GM12878 (cell line): ENCODE measurements around the gene CD93. TPM values are rescaled to one million over a fixed set of nuclear protein-coding genes. Genes with fewer than 3 reads are reported as not detected.

Experiments used
- ATAC-seq: fragments of 200-7000 bp; cut with Tn5 transposase; 3 replicates; pipeline ENCODE4 v1.9.1; 2020; ENCODE audit warnings: mild to moderate bottlenecking, moderate library complexity
- BruUV-seq: library from RNA; stranded (reverse); fragments of 400-500 nt; replicated peaks from 2 replicates; lab custom pipeline; 2021; lab: Mats Ljungman, UMichigan
- CTCF ChIA-PET: fragments of 300-600 bp; sonication (Branson Sonifier 250); formaldehyde crosslinking; extraction: SDS; loops from one replicate; lab custom pipeline; 2021; ENCODE audit warnings: inconsistent platforms; lab: Yijun Ruan, JAX
- POLR2A ChIA-PET: fragments of 350-600 bp; formaldehyde crosslinking; extraction: SDS; loops from one replicate; lab custom pipeline; 2021; ENCODE audit warnings: inconsistent platforms; lab: Charles Lee
- RAD21 ChIA-PET: fragments of 300-600 bp; sonication (Branson Sonifier 250); formaldehyde crosslinking; loops from one replicate; lab custom pipeline; 2023; ENCODE audit warnings: antibody characterized with exemption; ENCODE audit not compliant: unreplicated experiment; lab: Charles Lee
- SMC1A ChIA-PET: fragments of 300-600 bp; sonication (Branson Sonifier 250); formaldehyde crosslinking; loops from one replicate; lab custom pipeline; 2023; ENCODE audit not compliant: unreplicated experiment, uncharacterized antibody; lab: Charles Lee
- DNase-seq: peaks from one replicate; pipeline ENCODE4 v3.0.0-alpha.2; 2011; ENCODE audit warnings: low read depth, low spot score
- FAIRE-seq: peaks from 3 replicates; lab custom pipeline; 2011; peaks lifted over from hg19 to GRCh38; lab: Jason Lieb, UNC
- H2AFZ ChIP-seq: 2 replicates; pipeline ENCODE4 v1.6.0; 2011; ENCODE audit warnings: low read depth, low read length, control low read depth; ENCODE audit not compliant: control insufficient read depth
- H3K27ac ChIP-seq: 2 replicates; pipeline ENCODE4 v1.5.1; 2011; ENCODE audit warnings: control low read depth; ENCODE audit not compliant: control insufficient read depth, insufficient read depth
- H3K27me3 ChIP-seq, 2 experiments: replicated peaks in 1 of 2; 2 replicates each; pipeline versions ENCODE4 v1.6.0 to v1.6.1; 2011; ENCODE audit warnings: low read length in 1 of 2; ENCODE audit not compliant: control insufficient read depth in 2 of 2, insufficient read depth in 2 of 2
- H3K36me3 ChIP-seq, 2 experiments: 2 replicates each; pipeline ENCODE4 v1.5.1; 2011; ENCODE audit warnings: low read length in 1 of 2; ENCODE audit not compliant: control insufficient read depth in 2 of 2, insufficient read depth in 2 of 2
- H3K4me1 ChIP-seq: 2 replicates; pipeline ENCODE4 v1.6.1; 2011; ENCODE audit warnings: mild to moderate bottlenecking, low read length, moderate library complexity, mixed read lengths; ENCODE audit not compliant: control insufficient read depth, insufficient read depth
- H3K4me2 ChIP-seq: 2 replicates; pipeline ENCODE4 v1.6.0; 2011; ENCODE audit warnings: control low read depth; ENCODE audit not compliant: control insufficient read depth, insufficient read depth
- H3K4me3 ChIP-seq: fragments of 200-600 bp; sonication (generic); 2 replicates; pipeline ENCODE4 v1.5.1; 2016
- H3K79me2 ChIP-seq: 2 replicates; pipeline ENCODE4 v1.6.0; 2011; ENCODE audit warnings: low read length; ENCODE audit not compliant: control insufficient read depth, insufficient read depth
- H3K9ac ChIP-seq: 2 replicates; pipeline ENCODE4 v1.8.0; 2011; ENCODE audit warnings: low read length, control low read depth, mixed read lengths; ENCODE audit not compliant: control insufficient read depth, insufficient read depth
- H3K9me3 ChIP-seq: replicated peaks from 3 replicates; pipeline ENCODE4 v1.5.1; 2011; ENCODE audit warnings: mild to moderate bottlenecking, low read length; ENCODE audit not compliant: control insufficient read depth, insufficient read depth
- H4K20me1 ChIP-seq: 2 replicates; pipeline ENCODE4 v1.6.0; 2011; ENCODE audit not compliant: control insufficient read depth, insufficient read depth
- BACH1 ChIP-seq: fragments of 450-650 bp; IDR thresholded peaks from 2 replicates; pipeline ENCODE4 v1.6.1; 2017; ENCODE audit warnings: mild to moderate bottlenecking, borderline replicate concordance
- CEBPB ChIP-seq, 2 experiments: fragments of 150-350 bp in 1 of 2; IDR thresholded peaks; 2 replicates each; pipeline ENCODE4 v1.6.1; 2012 to 2014; ENCODE audit warnings: low read depth in 2 of 2, low read length in 2 of 2, borderline replicate concordance in 1 of 2, inconsistent platforms in 1 of 2
- CHD1 ChIP-seq: IDR thresholded peaks from 2 replicates; pipeline ENCODE4 v1.6.1; 2012; ENCODE audit warnings: low read depth, low read length, improper control_type of control experiment
- MEF2A ChIP-seq: IDR thresholded peaks from 2 replicates; pipeline ENCODE4 v1.6.1; 2011; ENCODE audit warnings: low read depth, mild to moderate bottlenecking, low read length, moderate library complexity; ENCODE audit not compliant: insufficient read depth
- MEF2B ChIP-seq: fragments of 450-650 bp; IDR thresholded peaks from 2 replicates; pipeline ENCODE4 v1.6.1; 2018; ENCODE audit warnings: mild to moderate bottlenecking, moderate library complexity; ENCODE audit not compliant: partially characterized antibody, poor library complexity, severe bottlenecking
- NR2C1 ChIP-seq: fragments of 450-650 bp; IDR thresholded peaks from 2 replicates; pipeline ENCODE4 v1.6.1; 2017; ENCODE audit warnings: antibody characterized with exemption, mild to moderate bottlenecking, moderate library complexity
- NR2C2 ChIP-seq: IDR thresholded peaks from 2 replicates; pipeline ENCODE4 v1.6.1; 2011; ENCODE audit warnings: borderline replicate concordance, low read depth; ENCODE audit not compliant: control insufficient read depth, insufficient read length
- RAD21 ChIP-seq: IDR thresholded peaks from 2 replicates; pipeline ENCODE4 v1.6.1; 2011; ENCODE audit warnings: mild to moderate bottlenecking, low read depth, low read length, moderate library complexity; ENCODE audit not compliant: insufficient read depth
- RBBP5 ChIP-seq: fragments of 200-600 bp; sonication (generic); conservative IDR thresholded peaks from 2 replicates; pipeline ENCODE4 v1.6.1; 2016
- ZNF24 ChIP-seq: fragments of 450-650 bp; IDR thresholded peaks from 2 replicates; pipeline ENCODE4 v1.6.1; 2017; ENCODE audit warnings: antibody characterized with exemption, mild to moderate bottlenecking
- in situ Hi-C: fragments of 300-500 bp; cut with MboI; formaldehyde crosslinking; loops from 9 replicates; pipeline ENCODE4 v1.14.3; 2018; ENCODE audit warnings: mixed read lengths
- intact Hi-C: fragments of 100-400 bp; cut with micrococcal nuclease; formaldehyde crosslinking; loops from one replicate; pipeline ENCODE4 v1.14.2; 2022; ENCODE audit not compliant: unreplicated experiment
- polyA plus RNA-seq, 11 experiments: library from polyadenylated mRNA; depleted of rRNA in 4 of 11; unstranded in 6 of 11; stranded (reverse) in 5 of 11; fragments of >200 nt; fragmentation: Nextera tagmentation in 4 of 11; fragmentation: Illumina TruSeq in 1 of 11; extraction: Ambion mirVana in 4 of 11; extraction: Trizol in 1 of 11; gene quantifications; 1 replicate in 1 of 11; 2 replicates in 10 of 11; pipeline versions ENCODE4 v1.2.1 to v1.2.3, GENCODE V29; 2011 to 2016; ENCODE audit warnings: inconsistent platforms in 2 of 11, missing spikeins in 2 of 11, low read depth in 1 of 11
- total RNA-seq, 4 experiments: library from RNA; depleted of rRNA in 3 of 4; stranded (reverse); fragments of >200 nt in 3 of 4; fragmentation: Illumina TruSeq in 1 of 4; extraction: Trizol in 1 of 4; gene quantifications; 2 replicates each; pipeline versions ENCODE4 v1.2.1 to v1.2.3, GENCODE V29; 2013 to 2021
- TF ChIP-seq, protein P1 (sequence below): IDR thresholded peaks from 2 replicates; pipeline ENCODE4 v1.6.1; 2011; ENCODE audit warnings: borderline replicate concordance, low read depth, mild to moderate bottlenecking, moderate library complexity, low read length; ENCODE audit not compliant: insufficient read depth, poor library complexity, severe bottlenecking
- TF ChIP-seq, protein P2 (sequence below): fragments of 450-650 bp; IDR thresholded peaks from 2 replicates; pipeline ENCODE4 v1.6.1; 2017; ENCODE audit warnings: low read depth, mild to moderate bottlenecking, moderate library complexity
- TF ChIP-seq, protein P3 (sequence below): fragments of 150-350 bp; IDR thresholded peaks from 2 replicates; pipeline ENCODE4 v1.6.1; 2016; ENCODE audit warnings: low read depth, low read length
- TF ChIP-seq, protein P4 (sequence below): fragments of 450-650 bp; IDR thresholded peaks from 2 replicates; pipeline ENCODE4 v1.6.1; 2018; ENCODE audit warnings: mild to moderate bottlenecking, low read depth, moderate library complexity; ENCODE audit not compliant: partially characterized antibody

CD93 gene
- total and polyA plus RNA-seq, 10 of the 15 experiments (the other 5 are each of a cell fraction or from before 2014, with no cell fraction given), result 0.20 to 2.7 (median 0.92) TPM

DNA sequence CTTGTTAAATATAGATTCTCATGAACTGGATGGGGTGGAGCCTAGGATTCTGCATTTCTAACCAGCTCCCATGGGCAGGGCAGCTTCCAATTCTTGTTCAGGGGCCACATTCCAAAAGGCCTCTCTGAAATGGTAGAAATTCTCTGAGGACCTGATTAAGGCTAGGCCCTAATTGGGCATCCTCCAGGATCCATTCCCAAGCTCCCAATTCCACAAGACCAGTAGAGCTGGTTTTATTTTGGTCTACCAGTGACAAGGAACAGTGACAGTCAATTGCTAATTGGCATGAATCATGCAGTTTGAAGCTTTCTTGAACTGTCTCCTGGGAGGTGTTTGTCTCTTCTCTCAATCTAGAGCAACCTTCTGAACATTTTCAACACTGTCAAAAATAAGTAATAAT, 39.7 kb downstream of the CD93 start:
- DNase-seq (no peak), FAIRE-seq (no peak)
- no peaks in the 10 kb centered on the region for H3K4me1 ChIP-seq
- H4K20me1 ChIP-seq, result no peaks in the 10 kb centered on the region
- no TSS peak for BruUV-seq
- no peaks in the 10 kb centered on the region for H3K79me2 ChIP-seq
- ChIA-PET RAD21 (interaction anchor here (0.6 kb wide), 1 partner anchor 157 kb away, joined by 3 read pairs; no protein-coding TSS in a partner anchor), POLR2A (no interaction called here), CTCF (interaction anchor here (1.1 to 2.0 kb wide), 6 partner anchors 21 to 155 kb away, joined by 3 to 4 read pairs (median 4); no protein-coding TSS in a partner anchor)
- H2AFZ ChIP-seq, result no peak overlapping the region
- no peaks in the 10 kb centered on the region; the same call in 2 of the 3 replicates for H3K9me3 ChIP-seq
- no peak overlapping the region for H3K9ac ChIP-seq
- H3K27ac ChIP-seq, result no peak overlapping the region
- intact Hi-C loops, result no loop called here
- TF ChIP-seq NR2C2, result no peak
- TF ChIP-seq NR2C1, result no peak
- no peak for TF ChIP-seq ZNF24
- no peak for TF ChIP-seq CHD1
- no peak for TF ChIP-seq RBBP5
- TF ChIP-seq, protein P1, sequence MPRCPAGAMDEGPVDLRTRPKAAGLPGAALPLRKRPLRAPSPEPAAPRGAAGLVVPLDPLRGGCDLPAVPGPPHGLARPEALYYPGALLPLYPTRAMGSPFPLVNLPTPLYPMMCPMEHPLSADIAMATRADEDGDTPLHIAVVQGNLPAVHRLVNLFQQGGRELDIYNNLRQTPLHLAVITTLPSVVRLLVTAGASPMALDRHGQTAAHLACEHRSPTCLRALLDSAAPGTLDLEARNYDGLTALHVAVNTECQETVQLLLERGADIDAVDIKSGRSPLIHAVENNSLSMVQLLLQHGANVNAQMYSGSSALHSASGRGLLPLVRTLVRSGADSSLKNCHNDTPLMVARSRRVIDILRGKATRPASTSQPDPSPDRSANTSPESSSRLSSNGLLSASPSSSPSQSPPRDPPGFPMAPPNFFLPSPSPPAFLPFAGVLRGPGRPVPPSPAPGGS, result no peak
- no peak for TF ChIP-seq CEBPB (IDR thresholded peaks at IDR 0.05; ENCODE audit: borderline replicate concordance in 1 of 2, low read depth in 2 of 2, low read length in 2 of 2)
- TF ChIP-seq RAD21, result no peak
- TF ChIP-seq, protein P2, sequence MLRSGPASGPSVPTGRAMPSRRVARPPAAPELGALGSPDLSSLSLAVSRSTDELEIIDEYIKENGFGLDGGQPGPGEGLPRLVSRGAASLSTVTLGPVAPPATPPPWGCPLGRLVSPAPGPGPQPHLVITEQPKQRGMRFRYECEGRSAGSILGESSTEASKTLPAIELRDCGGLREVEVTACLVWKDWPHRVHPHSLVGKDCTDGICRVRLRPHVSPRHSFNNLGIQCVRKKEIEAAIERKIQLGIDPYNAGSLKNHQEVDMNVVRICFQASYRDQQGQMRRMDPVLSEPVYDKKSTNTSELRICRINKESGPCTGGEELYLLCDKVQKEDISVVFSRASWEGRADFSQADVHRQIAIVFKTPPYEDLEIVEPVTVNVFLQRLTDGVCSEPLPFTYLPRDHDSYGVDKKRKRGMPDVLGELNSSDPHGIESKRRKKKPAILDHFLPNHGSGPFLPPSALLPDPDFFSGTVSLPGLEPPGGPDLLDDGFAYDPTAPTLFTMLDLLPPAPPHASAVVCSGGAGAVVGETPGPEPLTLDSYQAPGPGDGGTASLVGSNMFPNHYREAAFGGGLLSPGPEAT, result no peak
- TF ChIP-seq MEF2B, result no peak
- TF ChIP-seq, protein P3, sequence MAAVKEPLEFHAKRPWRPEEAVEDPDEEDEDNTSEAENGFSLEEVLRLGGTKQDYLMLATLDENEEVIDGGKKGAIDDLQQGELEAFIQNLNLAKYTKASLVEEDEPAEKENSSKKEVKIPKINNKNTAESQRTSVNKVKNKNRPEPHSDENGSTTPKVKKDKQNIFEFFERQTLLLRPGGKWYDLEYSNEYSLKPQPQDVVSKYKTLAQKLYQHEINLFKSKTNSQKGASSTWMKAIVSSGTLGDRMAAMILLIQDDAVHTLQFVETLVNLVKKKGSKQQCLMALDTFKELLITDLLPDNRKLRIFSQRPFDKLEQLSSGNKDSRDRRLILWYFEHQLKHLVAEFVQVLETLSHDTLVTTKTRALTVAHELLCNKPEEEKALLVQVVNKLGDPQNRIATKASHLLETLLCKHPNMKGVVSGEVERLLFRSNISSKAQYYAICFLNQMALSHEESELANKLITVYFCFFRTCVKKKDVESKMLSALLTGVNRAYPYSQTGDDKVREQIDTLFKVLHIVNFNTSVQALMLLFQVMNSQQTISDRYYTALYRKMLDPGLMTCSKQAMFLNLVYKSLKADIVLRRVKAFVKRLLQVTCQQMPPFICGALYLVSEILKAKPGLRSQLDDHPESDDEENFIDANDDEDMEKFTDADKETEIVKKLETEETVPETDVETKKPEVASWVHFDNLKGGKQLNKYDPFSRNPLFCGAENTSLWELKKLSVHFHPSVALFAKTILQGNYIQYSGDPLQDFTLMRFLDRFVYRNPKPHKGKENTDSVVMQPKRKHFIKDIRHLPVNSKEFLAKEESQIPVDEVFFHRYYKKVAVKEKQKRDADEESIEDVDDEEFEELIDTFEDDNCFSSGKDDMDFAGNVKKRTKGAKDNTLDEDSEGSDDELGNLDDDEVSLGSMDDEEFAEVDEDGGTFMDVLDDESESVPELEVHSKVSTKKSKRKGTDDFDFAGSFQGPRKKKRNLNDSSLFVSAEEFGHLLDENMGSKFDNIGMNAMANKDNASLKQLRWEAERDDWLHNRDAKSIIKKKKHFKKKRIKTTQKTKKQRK, result no peak
- TF ChIP-seq BACH1, result no peak
- TF ChIP-seq, protein P4, sequence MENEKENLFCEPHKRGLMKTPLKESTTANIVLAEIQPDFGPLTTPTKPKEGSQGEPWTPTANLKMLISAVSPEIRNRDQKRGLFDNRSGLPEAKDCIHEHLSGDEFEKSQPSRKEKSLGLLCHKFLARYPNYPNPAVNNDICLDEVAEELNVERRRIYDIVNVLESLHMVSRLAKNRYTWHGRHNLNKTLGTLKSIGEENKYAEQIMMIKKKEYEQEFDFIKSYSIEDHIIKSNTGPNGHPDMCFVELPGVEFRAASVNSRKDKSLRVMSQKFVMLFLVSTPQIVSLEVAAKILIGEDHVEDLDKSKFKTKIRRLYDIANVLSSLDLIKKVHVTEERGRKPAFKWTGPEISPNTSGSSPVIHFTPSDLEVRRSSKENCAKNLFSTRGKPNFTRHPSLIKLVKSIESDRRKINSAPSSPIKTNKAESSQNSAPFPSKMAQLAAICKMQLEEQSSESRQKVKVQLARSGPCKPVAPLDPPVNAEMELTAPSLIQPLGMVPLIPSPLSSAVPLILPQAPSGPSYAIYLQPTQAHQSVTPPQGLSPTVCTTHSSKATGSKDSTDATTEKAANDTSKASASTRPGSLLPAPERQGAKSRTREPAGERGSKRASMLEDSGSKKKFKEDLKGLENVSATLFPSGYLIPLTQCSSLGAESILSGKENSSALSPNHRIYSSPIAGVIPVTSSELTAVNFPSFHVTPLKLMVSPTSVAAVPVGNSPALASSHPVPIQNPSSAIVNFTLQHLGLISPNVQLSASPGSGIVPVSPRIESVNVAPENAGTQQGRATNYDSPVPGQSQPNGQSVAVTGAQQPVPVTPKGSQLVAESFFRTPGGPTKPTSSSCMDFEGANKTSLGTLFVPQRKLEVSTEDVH, result no peak
- no peak for TF ChIP-seq MEF2A
- TF ChIP-seq, all 136 proteins: peak for 0
- SMC1A ChIA-PET, result interaction anchor here (1.2 to 1.5 kb wide), 2 partner anchors 118 to 155 kb away, joined by 3 to 4 read pairs; no protein-coding TSS in a partner anchor
- ATAC-seq, result no peak
- Histone ChIP-seq H3K4me3 (no peak overlapping the region), H3K36me3 (no peaks in the 10 kb centered on the region; a peak in 1 of 4 replicates), H3K27me3 (peaks cover 8 to 11% of the 10 kb centered on the region in 2 experiments), H3K4me2 (no peak overlapping the region)
- in situ Hi-C loops, result no loop called here
